Suprapubic skin (tissue), 4 donors: ENCODE results near the gene AKAP12. TPM values are rescaled to one million over a fixed set of nuclear protein-coding genes. Genes with fewer than 3 reads are reported as not detected.
"Not testable (repeated sequence)": the region's sequence is repeated elsewhere in the genome, so short reads cannot be mapped to it uniquely, and the experiment has no call there.

Source experiments
- DNase-seq, 2 donors: peaks; one replicate each; pipeline ENCODE4 v3.0.0-alpha.2; 2019; ENCODE audit warnings: low spot score in 2 of 2
- H3K27ac ChIP-seq: fragments of 200-600 bp; sonication (generic); one replicate; pipeline ENCODE4 v1.5.1; 2019
- H3K27me3 ChIP-seq: fragments of 200-600 bp; sonication (generic); one replicate; pipeline ENCODE4 v1.5.1; 2019
- H3K36me3 ChIP-seq: fragments of 200-600 bp; sonication (generic); one replicate; pipeline ENCODE4 v1.5.1; 2019
- H3K4me1 ChIP-seq: fragments of 200-600 bp; sonication (generic); one replicate; pipeline ENCODE4 v1.5.1; 2019
- H3K4me3 ChIP-seq: fragments of 200-600 bp; sonication (generic); one replicate; pipeline ENCODE4 v1.5.1; 2019; ENCODE audit warnings: mild to moderate bottlenecking
- H3K9me3 ChIP-seq: fragments of 200-600 bp; sonication (generic); one replicate; pipeline ENCODE4 v1.5.1; 2019
- CTCF ChIP-seq, 2 donors: fragments of 200-600 bp in 1 of 2; fragments of 450-650 bp in 1 of 2; sonication (generic) in 1 of 2; IDR thresholded peaks; one replicate each; pipeline ENCODE4 v1.5.1; 2016 to 2019; ENCODE audit warnings: antibody characterized with exemption in 2 of 2, mild to moderate bottlenecking in 1 of 2, moderate library complexity in 1 of 2
- EP300 ChIP-seq: sonication (generic); formaldehyde crosslinking; IDR thresholded peaks from one replicate; pipeline ENCODE4 v1.6.1; 2017; ENCODE audit warnings: antibody characterized with exemption
- POLR2A ChIP-seq, 2 donors: fragments of 450-650 bp; IDR thresholded peaks; one replicate each; pipeline ENCODE4 v1.6.1; 2017; ENCODE audit warnings: antibody characterized with exemption in 2 of 2, mild to moderate bottlenecking in 2 of 2, moderate library complexity in 2 of 2
- POLR2AphosphoS5 ChIP-seq, 3 donors: sonication (generic); formaldehyde crosslinking; IDR thresholded peaks; one replicate each; pipeline ENCODE4 v1.6.1; 2017; ENCODE audit warnings: antibody characterized with exemption in 3 of 3
- WGBS: methylation state at CpG from one replicate; pipeline ENCODE4 v1.1.5; 2018; 5-methylcytosine and 5-hydroxymethylcytosine counted together
- total RNA-seq, 4 donors: library from RNA; depleted of rRNA; stranded (reverse); fragments of >200 nt; gene quantifications; one replicate each; pipeline ENCODE4 v1.1.0, GENCODE V29; 2016

AKAP12 gene
- total RNA-seq, 4 donors from 2014 or later: 7.2 to 20.1 (median 11.9) TPM

GRCh38 chr6:151380848-151381205, 141.1 kb downstream of the AKAP12 start:
- no peak for DNase-seq
- Histone ChIP-seq H3K27me3 (no peaks in the 10 kb centered on the region), H3K9me3 (no peaks in the 10 kb centered on the region), H3K4me1 (peaks cover 11% of the 10 kb centered on the region), H3K27ac (peak overlapping the region; percentile 58), H3K36me3 (no peaks in the 10 kb centered on the region), H3K4me3 (peak overlapping the region; percentile 27)
- no peak for TF ChIP-seq POLR2A (IDR thresholded peaks at IDR 0.05)
- TF ChIP-seq CTCF (IDR thresholded peaks at IDR 0.05): no peak
- TF ChIP-seq POLR2AphosphoS5 (IDR thresholded peaks at IDR 0.05): no peak
- no peak for TF ChIP-seq EP300
- WGBS: 91% methylated on average over 1 of the region's 1 CpG

- H3K9me3 ChIP-seq: no peaks in the 10 kb centered on the region
- DNase-seq: no peak
- no peak overlapping the region for H3K4me3 ChIP-seq
- 83% methylated on average over 4 of the region's 4 CpGs for WGBS
- TF ChIP-seq POLR2A (IDR thresholded peaks at IDR 0.05): no peak
- no peak for TF ChIP-seq EP300
- TF ChIP-seq POLR2AphosphoS5 (IDR thresholded peaks at IDR 0.05): no peak
- TF ChIP-seq CTCF (IDR thresholded peaks at IDR 0.05): no peak
- H3K36me3 ChIP-seq: no peaks in the 10 kb centered on the region
- peaks cover 11% of the 10 kb centered on the region for H3K4me1 ChIP-seq
- H3K27me3 ChIP-seq: no peaks in the 10 kb centered on the region
- H3K27ac ChIP-seq: no peak overlapping the region
Observed at GRCh38 chr6:151381722-151382121, 142.0 kb downstream of the AKAP12 start.

- not testable (repeated sequence) for DNase-seq, H3K9me3 ChIP-seq
- 94% methylated on average over 9 of the region's 9 CpGs for WGBS
Observed at GRCh38 chr6:151382631-151383030, 142.9 kb downstream of the AKAP12 start.

GRCh38 chr6:151384151-151384550, 144.4 kb downstream of the AKAP12 start:
- no peak for DNase-seq
- H3K4me1 ChIP-seq: peaks cover 23% of the 10 kb centered on the region
- 71% methylated on average over 5 of the region's 5 CpGs for WGBS
- no peaks in the 10 kb centered on the region for H3K36me3 ChIP-seq
- H3K4me3 ChIP-seq: no peak overlapping the region
- H3K27ac ChIP-seq: no peak overlapping the region
- TF ChIP-seq EP300 (no peak), POLR2A (IDR thresholded peaks at IDR 0.05) (no peak), POLR2AphosphoS5 (IDR thresholded peaks at IDR 0.05) (no peak), CTCF (IDR thresholded peaks at IDR 0.05) (no peak)
- no peaks in the 10 kb centered on the region for H3K9me3 ChIP-seq
- no peaks in the 10 kb centered on the region for H3K27me3 ChIP-seq

More at GRCh38 chr6:151382631-151383030, 142.9 kb downstream of the AKAP12 start:
- H3K4me3 ChIP-seq, H3K27me3 ChIP-seq, H3K36me3 ChIP-seq, H3K27ac ChIP-seq: not testable (repeated sequence)
- H3K4me1 ChIP-seq: peaks cover 11% of the 10 kb centered on the region

GRCh38 chr6:151385177-151385576, 145.4 kb downstream of the AKAP12 start:
- WGBS: 71% methylated on average over 1 of the region's 1 CpG
- no peak for DNase-seq

More at GRCh38 chr6:151385177-151385576, 145.4 kb downstream of the AKAP12 start:
- no peaks in the 10 kb centered on the region for H3K9me3 ChIP-seq
- H3K36me3 ChIP-seq: no peaks in the 10 kb centered on the region
- no peak overlapping the region for H3K27ac ChIP-seq
- no peak for TF ChIP-seq POLR2A (IDR thresholded peaks at IDR 0.05)
- TF ChIP-seq EP300: no peak
- TF ChIP-seq POLR2AphosphoS5 (IDR thresholded peaks at IDR 0.05): no peak
- no peak for TF ChIP-seq CTCF (IDR thresholded peaks at IDR 0.05)
- no peaks in the 10 kb centered on the region for H3K27me3 ChIP-seq
- H3K4me1 ChIP-seq: peaks cover 24% of the 10 kb centered on the region
- H3K4me3 ChIP-seq: no peak overlapping the region
